ENCODE results near the gene TRPM3. TPM values are rescaled to one million over a fixed set of nuclear protein-coding genes. Genes with fewer than 3 reads are reported as not detected.

The TRPM3 gene
- total and polyA plus RNA-seq, 9 of the 15 experiments (the other 6 are each of a cell fraction or from before 2014, with no cell fraction given) = 0.04 TPM; not detected in 8

DNA sequence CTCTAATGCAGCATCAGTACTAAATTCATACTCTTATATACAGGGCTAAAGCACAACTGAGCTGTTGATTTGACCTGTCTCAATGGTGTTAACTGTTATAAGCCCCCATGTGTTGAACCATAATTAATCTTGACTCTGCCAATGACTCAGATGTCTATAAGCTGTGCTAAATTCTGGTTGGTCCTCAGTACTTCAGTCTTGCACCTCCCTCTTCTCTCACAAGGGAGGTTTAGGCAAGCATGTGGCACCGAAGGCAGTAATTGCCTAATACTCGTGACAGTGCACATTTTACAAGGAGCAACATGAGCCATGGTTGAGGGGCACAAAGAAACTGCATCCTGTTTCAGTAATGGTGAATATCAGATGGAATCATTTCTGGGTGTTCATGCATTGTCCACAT, 255.9 kb downstream of the TRPM3 start:
- CTCF ChIA-PET (ENCODE audit: low intra/inter-chr PET ratio) = no interaction called here
- intact Hi-C loops (cut with micrococcal nuclease) (no loop called here), in situ Hi-C loops (cut with MboI) (no loop called here)
- ATAC-seq (no peak), FAIRE-seq (no peak), DNase-seq (ENCODE audit: extremely low read depth in 1 of 4, low spot score in 3 of 4) (no peak)
- POLR2A ChIA-PET = no interaction called here
- WGBS (ENCODE audit: insufficient coverage, low coverage, missing lambda C conversion rate) = 0% methylated on average over 2 of the region's 2 CpGs
- H2AFZ ChIP-seq (ENCODE audit: low read depth, low read length) = no peak overlapping the region
- H3K9me3 ChIP-seq (replicated peaks; ENCODE audit: control insufficient read depth, insufficient read depth, low read depth, low read length) = no peaks in the 10 kb centered on the region
- H3K27ac ChIP-seq (ENCODE audit: extremely low read depth, low read depth, low read length) = no peak overlapping the region
- TF ChIP-seq CEBPB (tag; IDR thresholded peaks at IDR 0.05) (0 out of 2 replicates have a peak, but pooled peaks have one; percentile 30), NR2F6 (CRISPR knock-in tag; IDR thresholded peaks at IDR 0.05) (no peak), IFI16 (CRISPR knock-in tag; IDR thresholded peaks at IDR 0.05) (no peak), ZEB2 (IDR thresholded peaks at IDR 0.05) (no peak), ELF1 (tag; IDR thresholded peaks at IDR 0.05) (no peak), ZNF644 (tag; IDR thresholded peaks at IDR 0.05; ENCODE audit: low read depth) (no peak), NFE2 (IDR thresholded peaks at IDR 0.05; ENCODE audit: low read depth) (0 out of 2 replicates have a peak, but pooled peaks have one; percentile 11)
- TF ChIP-seq, protein P1, sequence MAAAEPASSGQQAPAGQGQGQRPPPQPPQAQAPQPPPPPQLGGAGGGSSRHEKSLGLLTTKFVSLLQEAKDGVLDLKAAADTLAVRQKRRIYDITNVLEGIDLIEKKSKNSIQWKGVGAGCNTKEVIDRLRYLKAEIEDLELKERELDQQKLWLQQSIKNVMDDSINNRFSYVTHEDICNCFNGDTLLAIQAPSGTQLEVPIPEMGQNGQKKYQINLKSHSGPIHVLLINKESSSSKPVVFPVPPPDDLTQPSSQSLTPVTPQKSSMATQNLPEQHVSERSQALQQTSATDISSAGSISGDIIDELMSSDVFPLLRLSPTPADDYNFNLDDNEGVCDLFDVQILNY (CRISPR knock-in tag; IDR thresholded peaks at IDR 0.05) = no peak
- TF ChIP-seq, protein P2, sequence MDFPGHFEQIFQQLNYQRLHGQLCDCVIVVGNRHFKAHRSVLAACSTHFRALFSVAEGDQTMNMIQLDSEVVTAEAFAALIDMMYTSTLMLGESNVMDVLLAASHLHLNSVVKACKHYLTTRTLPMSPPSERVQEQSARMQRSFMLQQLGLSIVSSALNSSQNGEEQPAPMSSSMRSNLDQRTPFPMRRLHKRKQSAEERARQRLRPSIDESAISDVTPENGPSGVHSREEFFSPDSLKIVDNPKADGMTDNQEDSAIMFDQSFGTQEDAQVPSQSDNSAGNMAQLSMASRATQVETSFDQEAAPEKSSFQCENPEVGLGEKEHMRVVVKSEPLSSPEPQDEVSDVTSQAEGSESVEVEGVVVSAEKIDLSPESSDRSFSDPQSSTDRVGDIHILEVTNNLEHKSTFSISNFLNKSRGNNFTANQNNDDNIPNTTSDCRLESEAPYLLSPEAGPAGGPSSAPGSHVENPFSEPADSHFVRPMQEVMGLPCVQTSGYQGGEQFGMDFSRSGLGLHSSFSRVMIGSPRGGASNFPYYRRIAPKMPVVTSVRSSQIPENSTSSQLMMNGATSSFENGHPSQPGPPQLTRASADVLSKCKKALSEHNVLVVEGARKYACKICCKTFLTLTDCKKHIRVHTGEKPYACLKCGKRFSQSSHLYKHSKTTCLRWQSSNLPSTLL (IDR thresholded peaks at IDR 0.05) = no peak
- TF ChIP-seq, protein P3, sequence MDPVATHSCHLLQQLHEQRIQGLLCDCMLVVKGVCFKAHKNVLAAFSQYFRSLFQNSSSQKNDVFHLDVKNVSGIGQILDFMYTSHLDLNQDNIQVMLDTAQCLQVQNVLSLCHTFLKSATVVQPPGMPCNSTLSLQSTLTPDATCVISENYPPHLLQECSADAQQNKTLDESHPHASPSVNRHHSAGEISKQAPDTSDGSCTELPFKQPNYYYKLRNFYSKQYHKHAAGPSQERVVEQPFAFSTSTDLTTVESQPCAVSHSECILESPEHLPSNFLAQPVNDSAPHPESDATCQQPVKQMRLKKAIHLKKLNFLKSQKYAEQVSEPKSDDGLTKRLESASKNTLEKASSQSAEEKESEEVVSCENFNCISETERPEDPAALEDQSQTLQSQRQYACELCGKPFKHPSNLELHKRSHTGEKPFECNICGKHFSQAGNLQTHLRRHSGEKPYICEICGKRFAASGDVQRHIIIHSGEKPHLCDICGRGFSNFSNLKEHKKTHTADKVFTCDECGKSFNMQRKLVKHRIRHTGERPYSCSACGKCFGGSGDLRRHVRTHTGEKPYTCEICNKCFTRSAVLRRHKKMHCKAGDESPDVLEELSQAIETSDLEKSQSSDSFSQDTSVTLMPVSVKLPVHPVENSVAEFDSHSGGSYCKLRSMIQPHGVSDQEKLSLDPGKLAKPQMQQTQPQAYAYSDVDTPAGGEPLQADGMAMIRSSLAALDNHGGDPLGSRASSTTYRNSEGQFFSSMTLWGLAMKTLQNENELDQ (CRISPR knock-in tag; IDR thresholded peaks at IDR 0.05; ENCODE audit: borderline replicate concordance) = no peak
- TF ChIP-seq, protein P4, sequence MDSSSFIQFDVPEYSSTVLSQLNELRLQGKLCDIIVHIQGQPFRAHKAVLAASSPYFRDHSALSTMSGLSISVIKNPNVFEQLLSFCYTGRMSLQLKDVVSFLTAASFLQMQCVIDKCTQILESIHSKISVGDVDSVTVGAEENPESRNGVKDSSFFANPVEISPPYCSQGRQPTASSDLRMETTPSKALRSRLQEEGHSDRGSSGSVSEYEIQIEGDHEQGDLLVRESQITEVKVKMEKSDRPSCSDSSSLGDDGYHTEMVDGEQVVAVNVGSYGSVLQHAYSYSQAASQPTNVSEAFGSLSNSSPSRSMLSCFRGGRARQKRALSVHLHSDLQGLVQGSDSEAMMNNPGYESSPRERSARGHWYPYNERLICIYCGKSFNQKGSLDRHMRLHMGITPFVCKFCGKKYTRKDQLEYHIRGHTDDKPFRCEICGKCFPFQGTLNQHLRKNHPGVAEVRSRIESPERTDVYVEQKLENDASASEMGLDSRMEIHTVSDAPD (CRISPR knock-in tag; IDR thresholded peaks at IDR 0.05) = no peak
- TF ChIP-seq, protein P5, sequence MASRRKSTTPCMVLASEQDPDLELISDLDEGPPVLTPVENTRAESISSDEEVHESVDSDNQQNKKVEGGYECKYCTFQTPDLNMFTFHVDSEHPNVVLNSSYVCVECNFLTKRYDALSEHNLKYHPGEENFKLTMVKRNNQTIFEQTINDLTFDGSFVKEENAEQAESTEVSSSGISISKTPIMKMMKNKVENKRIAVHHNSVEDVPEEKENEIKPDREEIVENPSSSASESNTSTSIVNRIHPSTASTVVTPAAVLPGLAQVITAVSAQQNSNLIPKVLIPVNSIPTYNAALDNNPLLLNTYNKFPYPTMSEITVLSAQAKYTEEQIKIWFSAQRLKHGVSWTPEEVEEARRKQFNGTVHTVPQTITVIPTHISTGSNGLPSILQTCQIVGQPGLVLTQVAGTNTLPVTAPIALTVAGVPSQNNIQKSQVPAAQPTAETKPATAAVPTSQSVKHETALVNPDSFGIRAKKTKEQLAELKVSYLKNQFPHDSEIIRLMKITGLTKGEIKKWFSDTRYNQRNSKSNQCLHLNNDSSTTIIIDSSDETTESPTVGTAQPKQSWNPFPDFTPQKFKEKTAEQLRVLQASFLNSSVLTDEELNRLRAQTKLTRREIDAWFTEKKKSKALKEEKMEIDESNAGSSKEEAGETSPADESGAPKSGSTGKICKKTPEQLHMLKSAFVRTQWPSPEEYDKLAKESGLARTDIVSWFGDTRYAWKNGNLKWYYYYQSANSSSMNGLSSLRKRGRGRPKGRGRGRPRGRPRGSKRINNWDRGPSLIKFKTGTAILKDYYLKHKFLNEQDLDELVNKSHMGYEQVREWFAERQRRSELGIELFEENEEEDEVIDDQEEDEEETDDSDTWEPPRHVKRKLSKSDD (conservative IDR thresholded peaks at IDR 0.05; ENCODE audit: low read length) = no peak
- H3K4me1 ChIP-seq (replicated peaks in 1 of 2; ENCODE audit: control insufficient read depth in 2 of 2, insufficient read depth in 2 of 2, low read length in 2 of 2) = no peaks in the 10 kb centered on the region
- H3K9me1 ChIP-seq (ENCODE audit: control insufficient read depth, insufficient read depth, low read length) = no peaks in the 10 kb centered on the region
- no peak overlapping the region for H3K4me2 ChIP-seq (ENCODE audit: insufficient read depth, low read length)
- no peak overlapping the region for H3K9ac ChIP-seq (ENCODE audit: insufficient read depth in 1 of 2, low read depth in 2 of 2, low read length in 2 of 2)
- BruUV-seq (replicated peaks) = no TSS peak
- no peaks in the 10 kb centered on the region; the same call in 1 of the 2 replicates for H4K20me1 ChIP-seq (replicated peaks; ENCODE audit: control insufficient read depth, insufficient read depth, low read length)
- no peaks in the 10 kb centered on the region for H3K79me2 ChIP-seq (ENCODE audit: control insufficient read depth, insufficient read depth, low read length)
- H3K4me3 ChIP-seq = no peak overlapping the region
- H3K27me3 ChIP-seq (ENCODE audit: control insufficient read depth in 2 of 2, insufficient read depth in 2 of 2, low read length in 2 of 2) = no peaks in the 10 kb centered on the region
- no peaks in the 10 kb centered on the region for H3K36me3 ChIP-seq (ENCODE audit: control insufficient read depth, insufficient read depth, low read length)

All from K562 (cell line).